ENCODE measurements around the gene ANKRD55. TPM values are rescaled to one million over a fixed set of nuclear protein-coding genes. Genes with fewer than 3 reads are reported as not detected.
"Not testable (repeated sequence)": the region's sequence is repeated elsewhere in the genome, so short reads cannot be mapped to it uniquely, and the experiment has no call there.

The ANKRD55 gene
- total RNA-seq, 1 donor from 2014 or later: not detected

- Mint-ChIP-seq H3K27ac (no peak overlapping the region), H3K27me3 (no peaks in the 10 kb centered on the region), H3K36me3 (peaks cover 4% of the 10 kb centered on the region), H3K9me3 (peaks cover 8% of the 10 kb centered on the region), H3K4me1 (ENCODE audit: unreplicated experiment) (peaks cover 6% of the 10 kb centered on the region), H3K4me3 (no peak overlapping the region)
- no peak for TF ChIP-seq CTCF (conservative IDR thresholded peaks at IDR 0.05)
- DNase-seq (ENCODE audit: extremely low spot score, unreplicated experiment): no peak
Measured at GRCh38 chr5:56083286-56083854, 149.8 kb downstream of the ANKRD55 start.

- not testable (repeated sequence) for H3K27ac Mint-ChIP-seq; H3K4me3 Mint-ChIP-seq; H3K4me1 Mint-ChIP-seq (ENCODE audit: unreplicated experiment); H3K9me3 Mint-ChIP-seq; DNase-seq (ENCODE audit: extremely low spot score, unreplicated experiment); H3K27me3 Mint-ChIP-seq; H3K36me3 Mint-ChIP-seq
Measured at GRCh38 chr5:56081053-56081642, 152.0 kb downstream of the ANKRD55 start.

DNA sequence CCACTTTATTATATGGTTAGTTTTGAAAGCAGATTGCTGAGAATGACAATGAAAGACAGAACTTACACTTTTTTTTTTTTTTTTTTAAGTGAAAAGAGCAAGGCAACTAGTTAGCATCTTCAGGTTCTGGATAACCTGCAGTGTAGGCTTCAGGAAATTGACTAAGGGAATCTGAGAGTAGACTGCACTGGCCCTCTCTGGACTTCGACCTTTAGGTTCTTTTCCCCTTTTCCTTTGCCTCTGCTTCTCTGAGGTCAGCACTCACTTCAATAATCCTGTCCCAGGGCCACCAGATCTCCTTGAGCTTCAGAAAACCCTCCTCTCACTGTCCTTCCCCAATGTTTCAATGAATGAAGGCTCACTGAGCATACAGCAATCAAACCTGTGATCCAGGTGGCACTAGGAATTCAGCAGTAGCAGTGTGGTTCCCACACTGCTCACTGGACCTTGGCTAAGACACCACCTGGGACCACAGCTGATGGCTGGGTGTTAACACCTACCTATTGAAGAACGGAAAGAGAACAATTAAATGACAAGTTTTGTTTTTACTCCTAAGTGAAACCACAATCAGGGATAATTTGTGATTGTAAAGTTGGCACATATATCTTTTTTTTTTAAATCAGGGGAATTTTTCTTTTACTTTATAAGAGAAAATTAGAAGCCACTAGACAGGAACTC, 152.6 kb downstream of the ANKRD55 start:
- H3K9me3 Mint-ChIP-seq: peaks cover 8% of the 10 kb centered on the region
- H3K27me3 Mint-ChIP-seq: no peaks in the 10 kb centered on the region
- H3K27ac Mint-ChIP-seq: no peak overlapping the region
- H3K4me1 Mint-ChIP-seq (ENCODE audit: unreplicated experiment): peaks cover 6% of the 10 kb centered on the region
- no peak for DNase-seq (ENCODE audit: extremely low spot score, unreplicated experiment)
- TF ChIP-seq CTCF (conservative IDR thresholded peaks at IDR 0.05): no peak
- H3K36me3 Mint-ChIP-seq: peaks cover 4% of the 10 kb centered on the region
- H3K4me3 Mint-ChIP-seq: no peak overlapping the region

GRCh38 chr5:56079157-56079500, 154.0 kb downstream of the ANKRD55 start:
- not testable (repeated sequence) for H3K4me3 Mint-ChIP-seq

GRCh38 chr5:56078278-56079156, 154.6 kb downstream of the ANKRD55 start:
- Mint-ChIP-seq H3K36me3 (peaks cover 3% of the 10 kb centered on the region), H3K9me3 (peaks cover 2% of the 10 kb centered on the region), H3K27ac (peak overlapping the region; percentile 34), H3K27me3 (no peaks in the 10 kb centered on the region), H3K4me1 (ENCODE audit: unreplicated experiment) (peaks cover 4% of the 10 kb centered on the region), H3K4me3 (no peak overlapping the region)
- no peak for DNase-seq (ENCODE audit: extremely low spot score, unreplicated experiment)
- no peak for TF ChIP-seq CTCF (conservative IDR thresholded peaks at IDR 0.05)

More at GRCh38 chr5:56079157-56079500, 154.0 kb downstream of the ANKRD55 start:
- not testable (repeated sequence) for H3K27me3 Mint-ChIP-seq; H3K9me3 Mint-ChIP-seq; H3K4me1 Mint-ChIP-seq (ENCODE audit: unreplicated experiment); DNase-seq (ENCODE audit: extremely low spot score, unreplicated experiment); H3K36me3 Mint-ChIP-seq; H3K27ac Mint-ChIP-seq

DNA sequence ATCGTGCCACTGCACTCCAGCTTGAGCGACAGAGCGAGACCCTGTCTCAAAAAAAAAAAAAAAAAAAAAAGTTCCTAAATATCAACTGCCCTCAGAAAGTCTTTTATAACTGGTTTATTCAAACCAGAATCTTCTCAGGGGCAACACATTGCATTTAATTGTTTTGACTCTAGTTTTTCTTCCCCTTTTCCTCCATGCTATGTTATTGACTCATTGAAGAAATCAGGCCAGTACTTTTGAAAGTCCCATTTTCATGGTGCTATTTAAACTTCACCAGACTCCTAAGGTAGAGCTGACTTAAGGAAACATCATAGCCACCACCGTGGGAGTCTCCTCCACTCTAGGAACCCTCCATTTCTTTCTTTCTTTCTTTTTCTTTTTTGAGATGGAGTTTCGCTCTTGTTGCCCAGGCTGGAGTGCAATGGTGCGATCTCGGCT, 155.3 kb downstream of the ANKRD55 start:
- TF ChIP-seq CTCF (conservative IDR thresholded peaks at IDR 0.05): no peak
- DNase-seq (ENCODE audit: extremely low spot score, unreplicated experiment): no peak
- Mint-ChIP-seq H3K36me3 (no peaks in the 10 kb centered on the region), H3K4me1 (ENCODE audit: unreplicated experiment) (peaks cover 4% of the 10 kb centered on the region), H3K27me3 (no peaks in the 10 kb centered on the region), H3K9me3 (peaks cover 5% of the 10 kb centered on the region), H3K4me3 (no peak overlapping the region), H3K27ac (no peak overlapping the region)

All from type B pancreatic cell (in vitro differentiated cells).